HepG2 (cell line): ENCODE results near the gene SMG5.

Source experiments
- ARNT ChIP-seq: fragments of 450-650 bp; IDR thresholded peaks from 2 replicates; pipeline ENCODE4 v1.6.1; 2017
- BHLHE40 ChIP-seq: IDR thresholded peaks from 2 replicates; pipeline ENCODE4 v1.6.1; 2011; ENCODE audit warnings: low read length, improper control_type of control experiment
- CREB1 ChIP-seq, 2 experiments: fragments of 450-650 bp in 1 of 2; IDR thresholded peaks; 2 replicates each; pipeline ENCODE4 v1.6.1; 2016 to 2017; ENCODE audit warnings: control low read depth in 1 of 2, mild to moderate bottlenecking in 1 of 2, missing compliant biosample characterization in 1 of 2, missing genetic modification characterization in 1 of 2
- CTCF ChIP-seq: sonication (generic); formaldehyde crosslinking; IDR thresholded peaks from 2 replicates; pipeline ENCODE4 v1.5.0; 2020; ENCODE audit warnings: mild to moderate bottlenecking, missing genetic modification reagents, moderate library complexity
- MNT ChIP-seq: fragments of 450-650 bp; IDR thresholded peaks from 2 replicates; pipeline ENCODE4 v1.6.1; 2016
- MYC ChIP-seq: sonication (generic); formaldehyde crosslinking; IDR thresholded peaks from 2 replicates; pipeline ENCODE4 v1.9.0; 2021; ENCODE audit warnings: missing genetic modification reagents, borderline replicate concordance
- NPAS2 ChIP-seq: sonication (generic); formaldehyde crosslinking; IDR thresholded peaks from 2 replicates; pipeline ENCODE4 v1.8.0; 2022; ENCODE audit warnings: mild to moderate bottlenecking, missing genetic modification reagents, borderline replicate concordance
- NR2F6 ChIP-seq, 2 experiments: IDR thresholded peaks; 2 replicates each; pipeline ENCODE4 v1.6.1; 2016; ENCODE audit warnings: antibody characterized with exemption in 1 of 2, mild to moderate bottlenecking in 1 of 2
- POLR2A ChIP-seq, 2 experiments: IDR thresholded peaks; 2 replicates each; pipeline ENCODE4 v1.6.1; 2011; ENCODE audit warnings: low read depth in 2 of 2, low read length in 2 of 2, mild to moderate bottlenecking in 1 of 2, moderate library complexity in 1 of 2; ENCODE audit not compliant: insufficient read depth in 1 of 2
- SMARCC2 ChIP-seq: fragments of 450-650 bp; IDR thresholded peaks from 2 replicates; pipeline ENCODE4 v1.6.1; 2017; ENCODE audit warnings: antibody characterized with exemption, mild to moderate bottlenecking
- ZNF207 ChIP-seq: fragments of 450-650 bp; IDR thresholded peaks from 2 replicates; pipeline ENCODE4 v1.6.1; 2016; ENCODE audit warnings: antibody characterized with exemption, borderline replicate concordance

GRCh38 chr1:156225677-156226014, 57.0 kb downstream of the SMG5 start:
- no peak for TF ChIP-seq CREB1 (IDR thresholded peaks at IDR 0.05)
- no peak for TF ChIP-seq CREB1 (CRISPR knock-in tag; IDR thresholded peaks at IDR 0.05)
- TF ChIP-seq NR2F6 (IDR thresholded peaks at IDR 0.05), result no peak
- no peak for TF ChIP-seq NR2F6 (CRISPR knock-in tag; IDR thresholded peaks at IDR 0.05)
- TF ChIP-seq MNT, result no peak
- TF ChIP-seq MYC (CRISPR knock-in tag), result no peak
- TF ChIP-seq ARNT, result no peak
- TF ChIP-seq CTCF (CRISPR knock-in tag), result no peak
- no peak for TF ChIP-seq NPAS2 (CRISPR knock-in tag)
- no peak for TF ChIP-seq POLR2A (IDR thresholded peaks at IDR 0.05; ENCODE audit: insufficient read depth in 1 of 2, low read depth in 2 of 2, low read length in 2 of 2)
- no peak for TF ChIP-seq ZNF207
- no peak for TF ChIP-seq SMARCC2
- TF ChIP-seq BHLHE40, result no peak
